KOPT-K1 (cell line): ENCODE measurements around the gene TMEM54.

Experiments used
- H3K27ac ChIP-seq: fragments of 200-600 bp; sonication (generic); 2 replicates; pipeline ENCODE4 v1.5.1; 2016; ENCODE audit warnings: antibody characterized with exemption, mild to moderate bottlenecking, low read depth, low read length; ENCODE audit not compliant: poor library complexity, severe bottlenecking
- H3K36me3 ChIP-seq: fragments of 200-600 bp; sonication (generic); 2 replicates; pipeline ENCODE4 v1.5.1; 2017; ENCODE audit warnings: antibody characterized with exemption, mild to moderate bottlenecking, low read length, moderate library complexity; ENCODE audit not compliant: insufficient read depth
- H3K9me3 ChIP-seq: fragments of 200-600 bp; sonication (generic); 2 replicates; pipeline ENCODE4 v1.5.1; 2017; ENCODE audit warnings: antibody characterized with exemption, low read length, mild to moderate bottlenecking; ENCODE audit not compliant: insufficient read depth, poor library complexity, severe bottlenecking

The TMEM54 gene

DNA sequence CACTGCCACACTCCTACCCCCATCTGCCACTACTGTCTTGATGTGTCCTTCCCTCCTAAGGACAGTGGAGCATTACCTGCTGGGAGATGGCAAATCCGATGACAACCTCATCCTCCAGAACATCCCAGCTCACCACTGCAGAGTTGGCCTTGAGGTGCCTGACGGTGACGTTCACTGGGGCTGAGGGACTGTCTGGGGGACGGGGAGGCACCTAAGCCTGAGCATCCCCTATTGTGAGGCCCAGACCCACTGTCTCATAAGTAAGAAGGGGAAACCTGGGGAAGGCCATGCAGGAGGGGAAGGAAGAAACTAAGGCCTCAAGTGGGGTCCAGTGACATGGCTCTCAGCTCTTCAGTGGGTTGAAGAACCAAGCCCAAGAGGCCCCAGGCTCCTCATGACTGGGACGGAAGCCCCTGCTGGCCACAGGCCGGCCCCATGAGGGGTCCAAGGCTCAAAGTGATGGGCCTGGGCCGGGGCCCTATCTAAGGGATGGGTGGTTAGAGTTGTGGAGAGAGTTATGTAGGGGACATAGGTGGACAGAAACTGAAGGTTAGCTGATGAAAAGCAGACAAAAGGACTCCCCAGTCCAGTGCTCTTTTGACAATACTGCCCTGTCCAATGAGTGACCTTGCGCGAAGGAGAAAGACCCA, 32.3 kb downstream of the TMEM54 start:
- H3K36me3 ChIP-seq = peaks cover 9% of the 10 kb centered on the region; the same call in 1 of the 2 replicates
- H3K9me3 ChIP-seq = no peaks in the 10 kb centered on the region
- no peak overlapping the region for H3K27ac ChIP-seq

GRCh38 chr1:32868085-32868484, 33.1 kb downstream of the TMEM54 start:
- peaks cover 18% of the 10 kb centered on the region for H3K36me3 ChIP-seq
- H3K9me3 ChIP-seq = no peaks in the 10 kb centered on the region
- H3K27ac ChIP-seq = no peak overlapping the region

- H3K36me3 ChIP-seq = peaks cover 22% of the 10 kb centered on the region
- no peaks in the 10 kb centered on the region for H3K9me3 ChIP-seq
- no peak overlapping the region for H3K27ac ChIP-seq
These were observed 33.5 kb downstream of the TMEM54 start for GRCh38 chr1:32867671-32868070.

GRCh38 chr1:32867151-32867550, 34.0 kb downstream of the TMEM54 start:
- Histone ChIP-seq H3K9me3 (no peaks in the 10 kb centered on the region), H3K27ac (no peak overlapping the region), H3K36me3 (peaks cover 27% of the 10 kb centered on the region)

DNA sequence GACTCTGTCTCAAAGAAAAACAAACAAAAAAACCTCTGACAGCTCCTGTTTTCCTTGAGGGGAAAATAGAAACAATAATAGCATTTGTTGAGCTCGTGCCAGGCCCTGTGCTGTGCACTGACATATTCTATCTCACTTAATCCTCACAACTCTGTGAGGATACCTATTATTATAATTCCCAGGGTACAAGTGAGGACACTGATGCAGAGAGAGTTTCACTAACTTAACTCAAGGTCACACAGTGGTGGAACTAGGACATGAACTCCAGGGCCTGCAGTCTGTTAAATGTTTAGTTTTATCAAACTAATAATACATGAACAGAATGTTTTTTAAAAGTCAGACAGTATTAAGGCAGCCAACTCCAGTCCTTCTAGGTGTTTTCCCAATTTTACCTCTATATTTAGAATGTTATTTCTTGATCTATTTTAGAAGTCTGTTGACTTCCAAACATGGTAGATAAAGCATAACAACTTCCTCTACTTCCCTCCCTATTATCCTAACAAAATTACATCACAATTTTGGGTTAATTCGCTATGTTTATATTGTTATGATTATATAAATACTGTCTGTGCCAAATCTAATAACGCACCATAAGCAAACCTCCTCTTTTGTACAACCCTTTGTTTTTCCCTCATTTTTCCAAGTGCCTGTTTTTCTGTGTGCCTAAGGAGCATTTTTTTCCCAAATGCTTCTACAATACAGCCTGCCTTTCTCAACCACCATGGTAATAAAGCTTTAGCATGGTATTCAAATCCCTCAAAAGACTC, 35.4 kb downstream of the TMEM54 start:
- H3K9me3 ChIP-seq = no peaks in the 10 kb centered on the region
- no peak overlapping the region for H3K27ac ChIP-seq
- H3K36me3 ChIP-seq = peaks cover 40% of the 10 kb centered on the region

- peaks cover 53% of the 10 kb centered on the region for H3K36me3 ChIP-seq
- no peaks in the 10 kb centered on the region for H3K9me3 ChIP-seq
- no peak overlapping the region for H3K27ac ChIP-seq
These were observed 36.7 kb downstream of the TMEM54 start for GRCh38 chr1:32864375-32865019.

GRCh38 chr1:32863881-32864245, 37.3 kb downstream of the TMEM54 start:
- Histone ChIP-seq H3K9me3 (no peaks in the 10 kb centered on the region), H3K27ac (no peak overlapping the region), H3K36me3 (peaks cover 59% of the 10 kb centered on the region)

DNA sequence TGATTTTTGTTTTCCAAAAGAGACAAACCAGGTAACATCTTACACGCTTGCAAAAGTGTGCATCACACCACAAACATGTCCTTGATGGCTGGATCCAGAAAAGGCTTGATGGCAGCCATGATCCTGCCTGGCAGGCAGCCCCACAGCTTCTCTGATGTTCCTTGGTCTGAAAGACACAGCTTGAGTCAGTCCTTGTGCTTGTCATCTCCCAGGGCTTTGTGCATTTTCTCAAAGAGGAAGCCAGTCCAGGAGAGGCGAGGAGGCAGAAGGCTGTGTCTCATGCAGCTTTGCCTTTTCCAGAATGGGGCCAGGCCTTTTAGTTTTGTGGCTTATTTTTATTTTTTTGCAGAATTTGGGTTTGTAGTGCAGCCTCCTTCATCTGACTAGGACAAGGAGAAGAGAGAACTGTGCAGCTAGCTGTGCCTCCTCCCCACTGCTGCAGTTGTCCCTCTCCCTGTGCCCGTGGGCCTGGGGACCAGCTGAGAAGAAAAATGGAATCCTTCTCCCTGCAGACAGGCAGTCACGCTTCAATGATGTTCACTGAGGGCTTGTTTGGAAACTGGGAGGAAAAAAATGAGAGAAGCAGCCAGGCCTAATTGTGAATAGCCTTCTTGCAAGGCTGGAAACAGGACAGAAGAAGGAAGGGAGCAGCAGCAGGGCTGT, 37.8 kb downstream of the TMEM54 start:
- no peak overlapping the region for H3K27ac ChIP-seq
- H3K36me3 ChIP-seq = peaks cover 65% of the 10 kb centered on the region
- H3K9me3 ChIP-seq = no peaks in the 10 kb centered on the region

- H3K36me3 ChIP-seq = peaks cover 77% of the 10 kb centered on the region
- H3K9me3 ChIP-seq = no peaks in the 10 kb centered on the region
- no peak overlapping the region for H3K27ac ChIP-seq
These were observed 39.1 kb downstream of the TMEM54 start for GRCh38 chr1:32861904-32862695.

- Histone ChIP-seq H3K27ac (no peak overlapping the region), H3K36me3 (peaks cover 92% of the 10 kb centered on the region), H3K9me3 (no peaks in the 10 kb centered on the region)
These were observed 40.6 kb downstream of the TMEM54 start for GRCh38 chr1:32860566-32860965.

GRCh38 chr1:32859915-32860314, 41.3 kb downstream of the TMEM54 start:
- peaks cover 99% of the 10 kb centered on the region for H3K36me3 ChIP-seq
- no peaks in the 10 kb centered on the region for H3K9me3 ChIP-seq
- no peak overlapping the region for H3K27ac ChIP-seq

- Histone ChIP-seq H3K27ac (no peak overlapping the region), H3K36me3 (peaks cover 99% of the 10 kb centered on the region), H3K9me3 (no peaks in the 10 kb centered on the region)
These were observed 42.4 kb downstream of the TMEM54 start for GRCh38 chr1:32858791-32859190.

GRCh38 chr1:32858136-32858535, 43.1 kb downstream of the TMEM54 start:
- no peaks in the 10 kb centered on the region for H3K9me3 ChIP-seq
- no peak overlapping the region for H3K27ac ChIP-seq
- H3K36me3 ChIP-seq = peaks cover 99% of the 10 kb centered on the region

DNA sequence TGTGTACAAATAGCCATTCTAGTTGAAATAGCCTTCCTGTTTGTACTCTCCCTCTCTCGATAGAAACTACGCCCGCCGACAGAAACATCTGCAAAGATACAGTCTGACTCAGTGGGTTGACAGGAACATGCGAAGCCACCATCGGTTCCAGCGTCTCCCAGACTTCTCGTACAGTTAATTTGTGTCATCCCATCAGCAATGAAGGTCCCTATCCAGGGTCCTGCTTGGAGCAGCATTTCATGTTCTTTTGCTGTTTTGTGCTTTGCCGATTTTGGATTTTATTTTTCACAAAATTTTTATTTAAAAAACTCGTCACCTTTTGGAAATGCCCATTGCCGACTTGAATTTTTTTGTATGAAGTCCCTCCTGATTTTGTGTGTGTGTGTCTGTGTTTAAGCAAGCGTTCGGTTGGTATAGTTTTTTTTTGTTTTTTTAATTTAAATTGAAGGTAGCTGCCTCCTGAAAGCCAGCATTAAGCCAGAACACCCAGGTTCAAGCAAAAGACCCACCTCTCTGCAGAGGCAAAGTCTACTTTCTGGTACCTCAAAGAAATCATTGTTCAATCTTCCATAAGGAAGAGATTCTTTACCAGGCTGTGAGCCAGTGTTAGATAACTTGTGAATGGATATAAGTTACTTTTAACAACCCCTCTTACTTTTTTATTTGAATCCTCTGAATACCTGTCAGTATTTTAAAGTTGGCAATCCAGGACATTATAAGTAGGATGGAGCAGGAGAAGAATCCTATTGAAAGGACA, 45.1 kb downstream of the TMEM54 start:
- peaks cover 99% of the 10 kb centered on the region for H3K36me3 ChIP-seq
- H3K9me3 ChIP-seq = no peaks in the 10 kb centered on the region
- no peak overlapping the region for H3K27ac ChIP-seq
